Natural killer cell (primary cell): ENCODE data around the gene ANKRD29. TPM values are rescaled to one million over a fixed set of nuclear protein-coding genes. Genes with fewer than 3 reads are reported as not detected.

ENCODE experiments used
- ATAC-seq, 3 donors: fragments of 150-1000 bp in 2 of 3; fragments of 200-7000 bp in 1 of 3; cut with Tn5 transposase; 1 replicate in 1 of 3; 2 replicates in 2 of 3; pipeline ENCODE4 v1.10.0; 2021; ENCODE audit warnings: mild to moderate bottlenecking in 2 of 3, moderate library complexity in 2 of 3
- DNase-seq, 2 donors: peaks; one replicate each; pipeline versions ENCODE4 v3.0.0 to v3.0.0-alpha.2; 2013 to 2021; ENCODE audit warnings: mixed read lengths in 1 of 2
- H3K27ac ChIP-seq: one replicate; pipeline ENCODE4 v1.5.1; 2013; ENCODE audit warnings: mild to moderate bottlenecking, low read length
- H3K27me3 ChIP-seq: one replicate; pipeline ENCODE4 v1.6.1; 2013; ENCODE audit warnings: low read length; ENCODE audit not compliant: control insufficient read depth, insufficient read depth
- H3K36me3 ChIP-seq: one replicate; pipeline ENCODE4 v1.6.1; 2013; ENCODE audit warnings: low read length; ENCODE audit not compliant: control insufficient read depth, insufficient read depth
- H3K4me1 ChIP-seq: one replicate; pipeline ENCODE4 v1.6.1; 2013; ENCODE audit warnings: low read length; ENCODE audit not compliant: control insufficient read depth, insufficient read depth
- H3K4me3 ChIP-seq: one replicate; pipeline ENCODE4 v1.5.1; 2013; ENCODE audit warnings: low read length
- H3K9me3 ChIP-seq: one replicate; pipeline ENCODE4 v1.6.1; 2013; ENCODE audit warnings: low read length; ENCODE audit not compliant: control insufficient read depth, insufficient read depth
- H3K27ac Mint-ChIP-seq, 2 donors: one replicate each; pipeline ENCODE4 v1.8.0; 2022; ENCODE audit warnings: mild to moderate bottlenecking in 2 of 2, mixed read lengths in 2 of 2, moderate library complexity in 1 of 2
- H3K27me3 Mint-ChIP-seq, 2 donors: one replicate each; pipeline ENCODE4 v1.8.0; 2022; ENCODE audit warnings: low read depth in 2 of 2, mixed read lengths in 2 of 2
- H3K36me3 Mint-ChIP-seq: one replicate; pipeline ENCODE4 v1.8.0; 2022; ENCODE audit warnings: mixed read lengths
- H3K4me1 Mint-ChIP-seq, 2 donors: one replicate each; pipeline ENCODE4 v1.8.0; 2022; ENCODE audit warnings: mixed read lengths in 2 of 2
- H3K4me3 Mint-ChIP-seq: one replicate; pipeline ENCODE4 v1.8.0; 2022; ENCODE audit warnings: mild to moderate bottlenecking, moderate library complexity, mixed read lengths
- H3K9me3 Mint-ChIP-seq, 2 donors: one replicate each; pipeline ENCODE4 v1.8.0; 2022; ENCODE audit warnings: mixed read lengths in 2 of 2
- WGBS: methylation state at CpG from one replicate; pipeline ENCODE4 v1.1.7; 2013; ENCODE audit warnings: missing lambda C conversion rate; ENCODE audit not compliant: insufficient coverage; 5-methylcytosine and 5-hydroxymethylcytosine counted together
- intact Hi-C: fragments of 100-400 bp; cut with micrococcal nuclease; formaldehyde crosslinking; loops from one replicate; pipeline ENCODE4 v1.14.2; 2022
- total RNA-seq, 4 donors: library from RNA; stranded (reverse); fragments of 120-200 nt in 1 of 4; gene quantifications; one replicate each; pipeline versions ENCODE4 v1.2.3 to v1.2.4, GENCODE V29; 2013 to 2022
- TF ChIP-seq, protein P1 (sequence below): fragments of 200-600 bp; IDR thresholded peaks from one replicate; pipeline ENCODE4 v1.8.0; 2022; ENCODE audit warnings: antibody characterized with exemption

Gene ANKRD29
- total RNA-seq, 3 donors from 2014 or later (not counting 1 experiment from before 2014, with no cell fraction given), result 0.35 to 0.45 TPM; not detected in 1

DNA sequence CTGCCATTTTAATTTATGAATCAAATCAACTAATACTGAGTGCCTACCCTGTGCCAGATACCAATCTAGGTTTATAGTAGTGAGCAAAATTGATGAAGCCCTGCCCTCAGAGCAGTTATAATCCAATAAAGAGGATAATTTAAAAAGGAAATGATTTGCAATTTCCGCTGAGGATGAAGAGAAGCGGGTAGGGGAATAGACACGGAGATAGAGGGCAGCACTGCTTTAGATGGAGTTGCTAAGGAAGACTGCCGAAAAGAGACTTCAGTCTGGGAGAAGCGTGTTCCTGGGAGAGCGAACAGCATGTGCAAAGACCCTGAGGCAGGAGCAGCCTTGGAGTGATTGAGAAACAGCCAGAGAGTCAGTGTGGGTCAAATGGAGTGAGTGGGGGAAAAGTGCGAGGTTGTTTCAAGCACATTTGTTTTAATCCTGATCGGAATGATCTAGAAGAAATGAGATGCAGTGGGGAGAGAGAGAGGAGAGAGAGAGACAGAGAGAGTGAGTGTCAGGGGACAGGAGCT, 38.9 kb upstream of the ANKRD29 start:
- ATAC-seq (no peak), DNase-seq (no peak)
- Histone ChIP-seq H3K4me3 (no peak overlapping the region), H3K36me3 (no peaks in the 10 kb centered on the region), H3K9me3 (no peaks in the 10 kb centered on the region), H3K27me3 (no peaks in the 10 kb centered on the region), H3K4me1 (no peaks in the 10 kb centered on the region), H3K27ac (no peak overlapping the region)
- 92% methylated on average over 8 of the region's 8 CpGs for WGBS
- Mint-ChIP-seq H3K4me3 (no peak overlapping the region), H3K4me1 (no peaks in the 10 kb centered on the region), H3K36me3 (no peaks in the 10 kb centered on the region), H3K27ac (no peak overlapping the region), H3K27me3 (peaks cover 20 to 36% of the 10 kb centered on the region in 2 donors), H3K9me3 (no peaks in the 10 kb centered on the region)
- TF ChIP-seq, protein P1, sequence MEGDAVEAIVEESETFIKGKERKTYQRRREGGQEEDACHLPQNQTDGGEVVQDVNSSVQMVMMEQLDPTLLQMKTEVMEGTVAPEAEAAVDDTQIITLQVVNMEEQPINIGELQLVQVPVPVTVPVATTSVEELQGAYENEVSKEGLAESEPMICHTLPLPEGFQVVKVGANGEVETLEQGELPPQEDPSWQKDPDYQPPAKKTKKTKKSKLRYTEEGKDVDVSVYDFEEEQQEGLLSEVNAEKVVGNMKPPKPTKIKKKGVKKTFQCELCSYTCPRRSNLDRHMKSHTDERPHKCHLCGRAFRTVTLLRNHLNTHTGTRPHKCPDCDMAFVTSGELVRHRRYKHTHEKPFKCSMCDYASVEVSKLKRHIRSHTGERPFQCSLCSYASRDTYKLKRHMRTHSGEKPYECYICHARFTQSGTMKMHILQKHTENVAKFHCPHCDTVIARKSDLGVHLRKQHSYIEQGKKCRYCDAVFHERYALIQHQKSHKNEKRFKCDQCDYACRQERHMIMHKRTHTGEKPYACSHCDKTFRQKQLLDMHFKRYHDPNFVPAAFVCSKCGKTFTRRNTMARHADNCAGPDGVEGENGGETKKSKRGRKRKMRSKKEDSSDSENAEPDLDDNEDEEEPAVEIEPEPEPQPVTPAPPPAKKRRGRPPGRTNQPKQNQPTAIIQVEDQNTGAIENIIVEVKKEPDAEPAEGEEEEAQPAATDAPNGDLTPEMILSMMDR, result no peak
- intact Hi-C loops, result loop anchor here (2.0 kb wide), 1 partner anchor 203 kb away; no protein-coding TSS in a partner anchor

DNA sequence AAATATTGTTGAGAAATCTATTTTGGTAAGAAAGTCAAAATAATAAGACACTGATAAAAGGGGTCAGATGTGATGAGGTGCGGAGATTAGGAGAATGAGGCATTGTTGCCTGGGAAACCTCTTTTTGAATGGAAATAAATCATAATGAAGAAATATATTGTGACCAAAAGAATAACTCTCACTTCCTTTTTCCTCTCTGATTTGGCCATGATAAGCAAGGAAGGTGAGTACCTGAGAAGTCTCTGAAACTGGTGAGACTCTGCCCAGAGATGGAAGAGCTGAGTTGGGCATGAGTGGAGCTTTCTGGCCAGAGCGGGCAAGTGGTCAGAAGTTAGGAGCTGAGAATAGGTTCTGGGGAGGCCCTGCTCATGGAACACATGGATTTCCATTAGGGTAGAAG, 38.3 kb upstream of the ANKRD29 start:
- H3K4me3 ChIP-seq, result no peak overlapping the region
- H3K9me3 ChIP-seq, result no peaks in the 10 kb centered on the region
- H3K27me3 ChIP-seq, result no peaks in the 10 kb centered on the region
- TF ChIP-seq, protein P1, result no peak
- no peaks in the 10 kb centered on the region for H3K4me1 ChIP-seq
- no peaks in the 10 kb centered on the region for H3K9me3 Mint-ChIP-seq
- no peak overlapping the region for H3K27ac ChIP-seq
- no peaks in the 10 kb centered on the region for H3K36me3 Mint-ChIP-seq
- intact Hi-C loops, result no loop called here
- H3K27ac Mint-ChIP-seq, result no peak overlapping the region
- whole genome bisulfite sequencing, result 45% methylated on average over 2 of the region's 2 CpGs
- peaks cover 20 to 36% of the 10 kb centered on the region in 2 donors for H3K27me3 Mint-ChIP-seq
- no peaks in the 10 kb centered on the region for H3K36me3 ChIP-seq
- ATAC-seq, result no peak
- H3K4me3 Mint-ChIP-seq, result no peak overlapping the region
- DNase-seq, result no peak
- no peaks in the 10 kb centered on the region for H3K4me1 Mint-ChIP-seq

DNA sequence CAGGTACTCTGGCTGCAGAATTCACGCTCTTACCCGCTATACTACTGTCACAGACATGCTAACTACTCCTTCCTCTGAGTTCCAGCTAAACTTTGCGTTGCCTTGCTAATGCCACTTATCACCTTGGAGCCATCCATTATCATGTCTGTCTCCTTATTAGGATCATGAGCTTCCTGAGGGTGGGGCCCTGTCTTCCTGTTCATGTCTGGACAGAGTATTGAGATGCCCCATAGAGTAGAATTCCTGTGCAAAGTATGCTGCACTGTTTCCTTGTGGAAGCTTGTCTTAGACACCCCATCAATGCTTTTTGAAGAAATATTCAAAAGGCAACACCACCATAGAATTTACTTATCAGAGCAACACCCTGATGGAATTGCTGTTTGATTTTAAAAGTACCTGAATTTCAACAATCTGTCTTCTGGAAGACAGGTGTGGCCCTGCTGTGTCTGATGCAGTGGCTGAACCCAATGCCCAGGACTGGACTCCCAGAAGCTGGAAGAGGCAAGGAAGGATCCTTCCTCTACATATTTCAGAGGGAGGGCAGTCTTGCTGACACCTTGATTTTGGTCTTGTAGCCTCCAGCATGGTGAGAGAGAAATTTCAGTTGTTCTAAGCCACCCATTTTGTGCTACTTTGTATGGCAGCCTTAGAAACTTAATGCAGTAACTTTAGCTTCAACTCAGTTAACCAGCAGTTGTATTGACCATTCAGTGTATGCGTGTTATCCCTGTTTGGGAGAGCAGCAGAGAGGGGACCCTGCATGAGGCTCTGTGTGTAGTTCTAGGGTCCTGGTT, 32.1 kb upstream of the ANKRD29 start:
- Histone ChIP-seq H3K4me1 (peaks cover 6% of the 10 kb centered on the region), H3K27me3 (peaks cover 12% of the 10 kb centered on the region), H3K36me3 (no peaks in the 10 kb centered on the region), H3K27ac (no peak overlapping the region), H3K9me3 (no peaks in the 10 kb centered on the region), H3K4me3 (no peak overlapping the region)
- H3K9me3 Mint-ChIP-seq, result no peaks in the 10 kb centered on the region
- peaks cover 21 to 40% of the 10 kb centered on the region in 2 donors for H3K27me3 Mint-ChIP-seq
- WGBS, result 88% methylated on average over 4 of the region's 4 CpGs
- intact Hi-C loops, result no loop called here
- ATAC-seq, result peak in 1 of 3 donors; percentile 24
- H3K27ac Mint-ChIP-seq, result no peak overlapping the region
- TF ChIP-seq, protein P1, result no peak
- no peaks in the 10 kb centered on the region for H3K36me3 Mint-ChIP-seq
- H3K4me1 Mint-ChIP-seq, result peaks cover 0 to 5% of the 10 kb centered on the region in 2 donors
- no peak overlapping the region for H3K4me3 Mint-ChIP-seq
- no peak for DNase-seq
